HPDE6-E6E7 (cell line): Measurements from ENCODE around the gene ITGA8.

Experiments used
- DNase-seq: peaks from one replicate; pipeline ENCODE4 v3.0.0; 2011; ENCODE audit warnings: missing footprints; ENCODE audit errors: extremely low spot score

The ITGA8 gene

GRCh38 chr10:15464381-15464780 lies 255.3 kb downstream of the ITGA8 start:
- DNase-seq = no peak
